Epithelial cell of proximal tubule (primary cell): ENCODE data around the gene FOXL3. TPM values are rescaled to one million over a fixed set of nuclear protein-coding genes. Genes with fewer than 3 reads are reported as not detected.

ENCODE experiments used
- DNase-seq: peaks from one replicate; pipeline ENCODE4 v3.0.0-alpha.2; 2011; ENCODE audit warnings: low read depth
- H3K4me3 ChIP-seq: 2 replicates; pipeline ENCODE4 v1.5.1; 2011; ENCODE audit warnings: low read depth, mild to moderate bottlenecking, low read length
- CTCF ChIP-seq: conservative IDR thresholded peaks from 2 replicates; pipeline ENCODE4 v1.5.1; 2012; ENCODE audit warnings: low read depth, mild to moderate bottlenecking, low read length
- total RNA-seq: library from RNA; depleted of rRNA; stranded (reverse); fragments of >200 nt; gene quantifications from 2 replicates; pipeline ENCODE4 v1.2.3, GENCODE V29; 2015

Gene FOXL3
- total RNA-seq, 1 donor from 2014 or later, result not detected

- DNase-seq, result no peak
- no peak for TF ChIP-seq CTCF
- H3K4me3 ChIP-seq, result no peak overlapping the region
Observed at GRCh38 chr7:326273-326672, 36.3 kb downstream of the FOXL3 start.

GRCh38 chr7:326809-327232 is 36.9 kb downstream of the FOXL3 start:
- H3K4me3 ChIP-seq, result no peak overlapping the region
- no peak for TF ChIP-seq CTCF
- DNase-seq, result peak; percentile 93

- no peak for DNase-seq
- no peak for TF ChIP-seq CTCF
- no peak overlapping the region for H3K4me3 ChIP-seq
Observed at GRCh38 chr7:327233-327931, 37.4 kb downstream of the FOXL3 start.

GRCh38 chr7:327991-328702 is 38.2 kb downstream of the FOXL3 start:
- H3K4me3 ChIP-seq, result no peak overlapping the region
- no peak for TF ChIP-seq CTCF
- DNase-seq, result no peak

- no peak overlapping the region for H3K4me3 ChIP-seq
- TF ChIP-seq CTCF, result no peak
- DNase-seq, result no peak
Observed at GRCh38 chr7:329691-330281, 39.8 kb downstream of the FOXL3 start.

GRCh38 chr7:330511-331230 is 40.7 kb downstream of the FOXL3 start:
- H3K4me3 ChIP-seq, result no peak overlapping the region
- no peak for DNase-seq
- no peak for TF ChIP-seq CTCF
